ENCODE measurements around the gene ZNF284. TPM values are rescaled to one million over a fixed set of nuclear protein-coding genes. Genes with fewer than 3 reads are reported as not detected.

ZNF284 gene
- polyA plus RNA-seq, 1 donor (not counting 4 experiments of a cell fraction or from before 2014, with no cell fraction given) = 3.0 TPM

- no peaks in the 10 kb centered on the region for H3K79me2 ChIP-seq (ENCODE audit: control insufficient read depth, insufficient read depth, low read length)
- no peak overlapping the region for H3K9ac ChIP-seq (ENCODE audit: control insufficient read depth, extremely low read depth, insufficient read depth, low read length)
- H2AFZ ChIP-seq (ENCODE audit: control insufficient read depth, low read length) = no peak overlapping the region
- DNase-seq (ENCODE audit: low read depth, low spot score) = no peak
- dilution Hi-C loops (cut with MboI; ENCODE audit: extremely low pct_ligation_motif_present, low sequenced_read_pairs) = no loop called here
- no peak overlapping the region for H3K27ac ChIP-seq (ENCODE audit: control insufficient read depth, insufficient read depth, low read length)
- no peaks in the 10 kb centered on the region for H3K9me1 ChIP-seq (ENCODE audit: control insufficient read depth, extremely low read depth, insufficient read depth, low read length)
- no peak overlapping the region for H3K4me2 ChIP-seq (ENCODE audit: control insufficient read depth, extremely low read depth, insufficient read depth, low read depth, low read length)
- H3K36me3 ChIP-seq (ENCODE audit: control insufficient read depth in 2 of 2, extremely low read depth in 1 of 2, insufficient read depth in 2 of 2, low read length in 2 of 2) = peaks cover 3 to 12% of the 10 kb centered on the region in 2 experiments
- H3K4me1 ChIP-seq (ENCODE audit: control insufficient read depth, extremely low read depth, insufficient read depth, low read length) = no peaks in the 10 kb centered on the region
- H3K4me3 ChIP-seq (ENCODE audit: control insufficient read depth in 2 of 3, extremely low read depth in 1 of 3, insufficient read depth in 2 of 3, low read depth in 1 of 3, low read length in 3 of 3) = no peak overlapping the region
- no peaks in the 10 kb centered on the region for H4K20me1 ChIP-seq (ENCODE audit: control insufficient read depth, extremely low read depth, insufficient read depth, low read length)
- H3K27me3 ChIP-seq (ENCODE audit: control insufficient read depth, extremely low read depth, insufficient read depth, low read length) = no peaks in the 10 kb centered on the region
- H3K9me3 ChIP-seq (ENCODE audit: control insufficient read depth, low read depth, low read length) = no peaks in the 10 kb centered on the region
- no peak for TF ChIP-seq CTCF (optimal IDR thresholded peaks at IDR 0.05 in 1 of 3, IDR thresholded peaks at IDR 0.05 in 1 of 3, conservative IDR thresholded peaks at IDR 0.05 in 1 of 3; ENCODE audit: extremely low read depth in 1 of 3, insufficient read depth in 2 of 3, low read length in 3 of 3)
- no peak for TF ChIP-seq EZH2 (IDR thresholded peaks at IDR 0.05; ENCODE audit: low read length)
- FAIRE-seq = no peak
These were observed 10.9 kb upstream of the ZNF284 start for GRCh38 chr19:44061038-44061437.

DNA sequence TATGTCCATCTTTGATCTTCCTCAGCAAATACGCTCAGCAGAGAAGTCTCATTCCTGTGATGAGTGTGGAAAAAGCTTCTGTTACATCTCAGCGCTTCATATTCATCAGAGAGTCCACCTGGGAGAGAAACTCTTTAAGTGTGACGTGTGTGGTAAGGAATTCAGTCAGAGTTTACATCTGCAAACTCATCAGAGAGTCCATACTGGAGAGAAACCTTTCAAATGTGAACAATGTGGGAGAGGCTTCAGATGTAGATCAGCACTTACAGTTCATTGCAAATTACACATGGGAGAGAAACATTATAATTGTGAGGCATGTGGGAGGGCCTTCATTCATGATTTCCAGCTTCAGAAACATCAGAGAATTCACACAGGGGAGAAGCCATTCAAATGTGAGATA, 5.7 kb upstream of the ZNF284 start:
- FAIRE-seq (no peak), DNase-seq (ENCODE audit: low read depth, low spot score) (no peak)
- dilution Hi-C loops (cut with MboI; ENCODE audit: extremely low pct_ligation_motif_present, low sequenced_read_pairs) = no loop called here
- Histone ChIP-seq H4K20me1 (ENCODE audit: control insufficient read depth, extremely low read depth, insufficient read depth, low read length) (no peaks in the 10 kb centered on the region), H2AFZ (ENCODE audit: control insufficient read depth, low read length) (no peak overlapping the region), H3K4me1 (ENCODE audit: control insufficient read depth, extremely low read depth, insufficient read depth, low read length) (peaks cover 3% of the 10 kb centered on the region), H3K9ac (ENCODE audit: control insufficient read depth, extremely low read depth, insufficient read depth, low read length) (no peak overlapping the region), H3K27me3 (ENCODE audit: control insufficient read depth, extremely low read depth, insufficient read depth, low read length) (no peaks in the 10 kb centered on the region), H3K9me1 (ENCODE audit: control insufficient read depth, extremely low read depth, insufficient read depth, low read length) (no peaks in the 10 kb centered on the region), H3K79me2 (ENCODE audit: control insufficient read depth, insufficient read depth, low read length) (no peaks in the 10 kb centered on the region), H3K9me3 (ENCODE audit: control insufficient read depth, low read depth, low read length) (peaks cover 6% of the 10 kb centered on the region), H3K36me3 (ENCODE audit: control insufficient read depth in 2 of 2, extremely low read depth in 1 of 2, insufficient read depth in 2 of 2, low read length in 2 of 2) (peaks cover 3 to 16% of the 10 kb centered on the region in 2 experiments), H3K4me3 (ENCODE audit: control insufficient read depth in 2 of 3, extremely low read depth in 1 of 3, insufficient read depth in 2 of 3, low read depth in 1 of 3, low read length in 3 of 3) (no peak overlapping the region), H3K27ac (ENCODE audit: control insufficient read depth, insufficient read depth, low read length) (no peak overlapping the region), H3K4me2 (ENCODE audit: control insufficient read depth, extremely low read depth, insufficient read depth, low read depth, low read length) (no peak overlapping the region)
- TF ChIP-seq EZH2 (IDR thresholded peaks at IDR 0.05; ENCODE audit: low read length) (no peak), CTCF (optimal IDR thresholded peaks at IDR 0.05 in 1 of 3, IDR thresholded peaks at IDR 0.05 in 1 of 3, conservative IDR thresholded peaks at IDR 0.05 in 1 of 3; ENCODE audit: extremely low read depth in 1 of 3, insufficient read depth in 2 of 3, low read length in 3 of 3) (no peak)

Data from keratinocyte (primary cell).